H1 (cell line): Measurements from ENCODE around the gene APOBEC3G.

Experiments used
- CTCF ChIP-seq, 3 experiments: IDR thresholded peaks; 1 replicate in 2 of 3; 2 replicates in 1 of 3; pipeline versions ENCODE4 v1.5.1 to v1.6.1; 2011; ENCODE audit warnings: low read length in 3 of 3, mild to moderate bottlenecking in 3 of 3, inconsistent platforms in 2 of 3, low read depth in 1 of 3, moderate library complexity in 1 of 3; ENCODE audit not compliant: insufficient read depth in 1 of 3; ENCODE audit errors: control extremely low read depth in 1 of 3
- MAFK ChIP-seq: IDR thresholded peaks from 2 replicates; pipeline ENCODE4 v1.6.1; 2012; ENCODE audit warnings: low read depth, mild to moderate bottlenecking, improper control_type of control experiment, low read length
- POLR2A ChIP-seq, 2 experiments: IDR thresholded peaks; 1 replicate in 1 of 2; 2 replicates in 1 of 2; pipeline ENCODE4 v1.6.1; 2011; ENCODE audit warnings: low read depth in 2 of 2, low read length in 2 of 2, mild to moderate bottlenecking in 2 of 2; ENCODE audit errors: control extremely low read depth in 1 of 2
- POLR2AphosphoS5 ChIP-seq: IDR thresholded peaks from 2 replicates; pipeline ENCODE4 v1.6.1; 2011; ENCODE audit warnings: low read depth, low read length
- SP1 ChIP-seq: IDR thresholded peaks from 2 replicates; pipeline ENCODE4 v1.6.1; 2011; ENCODE audit warnings: low read depth, low read length
- SUZ12 ChIP-seq: fragments of 200-600 bp; sonication (generic); IDR thresholded peaks from 2 replicates; pipeline ENCODE4 v1.6.1; 2012; ENCODE audit warnings: mild to moderate bottlenecking, inconsistent platforms, low read length, moderate library complexity, mixed read lengths
- TAF1 ChIP-seq: IDR thresholded peaks from 2 replicates; pipeline ENCODE4 v1.6.1; 2011; ENCODE audit warnings: mild to moderate bottlenecking, low read depth, low read length

GRCh38 chr22:39087881-39088684 lies 11.0 kb downstream of the APOBEC3G start:
- no peak for TF ChIP-seq CTCF (IDR thresholded peaks at IDR 0.05; ENCODE audit: control extremely low read depth in 1 of 3, insufficient read depth in 1 of 3, low read depth in 1 of 3, low read length in 3 of 3)
- no peak for TF ChIP-seq TAF1
- TF ChIP-seq SUZ12: no peak
- TF ChIP-seq POLR2A (IDR thresholded peaks at IDR 0.05; ENCODE audit: control extremely low read depth in 1 of 2, low read depth in 2 of 2, low read length in 2 of 2): no peak
- no peak for TF ChIP-seq POLR2AphosphoS5
- no peak for TF ChIP-seq SP1
- TF ChIP-seq MAFK: no peak
